ENCODE measurements around the gene TIMM22. TPM values are rescaled to one million over a fixed set of nuclear protein-coding genes. Genes with fewer than 3 reads are reported as not detected.

The TIMM22 gene
- total and polyA plus RNA-seq, 8 donors: 0.29 to 22.6 (median 8.7) TPM

GRCh38 chr17:1010086-1010450 lies 13.1 kb downstream of the TIMM22 start:
- H3K4me3 ChIP-seq: no peak overlapping the region
- H3K9me3 ChIP-seq: no peaks in the 10 kb centered on the region
- H3K27me3 ChIP-seq: no peaks in the 10 kb centered on the region
- intact Hi-C loops (cut with DNase I; ENCODE audit: low total_unique reads): no loop called here
- TF ChIP-seq POLR2A (IDR thresholded peaks at IDR 0.05): no peak
- TF ChIP-seq EP300 (IDR thresholded peaks at IDR 0.05): no peak
- TF ChIP-seq CTCF (IDR thresholded peaks at IDR 0.05): no peak
- no peak for TF ChIP-seq POLR2AphosphoS5 (IDR thresholded peaks at IDR 0.05)
- WGBS, 5 donors: 86 to 88% (median 87%) methylated on average over 6 to 10 of the region's 10 CpGs; no CpG with 5 or more reads in 1 of the 5 donors
- H3K4me1 ChIP-seq: peaks cover 15 to 46% (median 34%) of the 10 kb centered on the region in 4 donors
- H3K27ac ChIP-seq: peak overlapping the region in 3 of 5 donors; percentile 35 to 79 (median 46)
- peaks cover 41 to 86% (median 79%) of the 10 kb centered on the region in 4 donors for H3K36me3 ChIP-seq
- DNase-seq: no peak

DNA sequence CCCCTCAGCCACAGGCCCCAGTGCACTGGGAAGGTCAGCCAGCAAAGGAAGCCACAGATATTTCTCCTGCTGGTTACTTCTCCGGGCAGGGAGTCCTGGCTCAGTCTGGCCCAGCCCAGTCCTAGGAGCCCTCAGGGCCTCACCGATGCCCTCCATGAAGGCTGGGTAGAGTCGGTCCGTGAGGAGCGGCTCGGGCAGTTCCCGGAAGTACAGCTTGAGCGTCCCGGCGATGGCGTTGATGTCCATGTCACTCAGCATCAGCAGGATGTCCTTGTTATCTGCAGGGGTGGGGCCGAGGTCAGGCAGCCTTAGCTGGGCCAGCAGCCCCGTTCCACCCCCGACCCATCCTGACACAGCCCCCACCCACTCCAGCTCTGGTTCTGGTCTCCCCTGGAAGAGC lies 13.7 kb downstream of the TIMM22 start:
- 82 to 88% (median 86%) methylated on average over 6 to 14 of the region's 14 CpGs for WGBS, 5 donors
- Histone ChIP-seq H3K9me3 (no peaks in the 10 kb centered on the region), H3K4me1 (peaks cover 10 to 41% (median 29%) of the 10 kb centered on the region in 4 donors), H3K27ac (peak overlapping the region in 1 of 5 donors; percentile 79), H3K36me3 (peaks cover 41 to 84% (median 75%) of the 10 kb centered on the region in 4 donors), H3K27me3 (no peaks in the 10 kb centered on the region), H3K4me3 (no peak overlapping the region)
- intact Hi-C loops (cut with DNase I; ENCODE audit: low total_unique reads): no loop called here
- TF ChIP-seq EP300 (IDR thresholded peaks at IDR 0.05): no peak
- no peak for TF ChIP-seq POLR2AphosphoS5 (IDR thresholded peaks at IDR 0.05)
- TF ChIP-seq POLR2A (IDR thresholded peaks at IDR 0.05): no peak
- no peak for TF ChIP-seq CTCF (IDR thresholded peaks at IDR 0.05)
- no peak for DNase-seq

DNA sequence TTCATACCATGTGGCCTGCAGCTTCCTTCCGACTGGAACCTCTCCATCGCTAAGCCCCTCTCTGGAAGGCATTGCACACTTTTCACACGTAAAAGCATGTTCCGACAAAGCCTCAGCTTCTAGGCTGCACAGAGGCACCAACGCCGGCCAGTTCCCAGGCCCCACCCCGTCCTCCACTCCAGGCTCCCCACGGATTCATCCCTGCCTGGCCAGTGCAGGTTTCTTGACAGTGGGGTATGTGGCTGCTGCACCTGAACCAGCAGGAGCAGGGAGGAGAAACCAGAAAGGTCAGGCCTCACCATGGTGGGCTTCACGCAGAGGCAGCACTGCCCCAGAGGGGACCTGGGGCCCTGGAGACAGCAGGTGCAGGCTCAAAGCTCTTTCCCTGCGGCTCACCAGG lies 14.2 kb downstream of the TIMM22 start:
- H3K36me3 ChIP-seq: peaks cover 41 to 79% (median 72%) of the 10 kb centered on the region in 4 donors
- no peaks in the 10 kb centered on the region for H3K27me3 ChIP-seq
- no peak overlapping the region for H3K4me3 ChIP-seq
- DNase-seq: no peak
- intact Hi-C loops (cut with DNase I; ENCODE audit: low total_unique reads): no loop called here
- no peaks in the 10 kb centered on the region for H3K9me3 ChIP-seq
- TF ChIP-seq POLR2A (IDR thresholded peaks at IDR 0.05): no peak
- TF ChIP-seq POLR2AphosphoS5 (IDR thresholded peaks at IDR 0.05): no peak
- TF ChIP-seq EP300 (IDR thresholded peaks at IDR 0.05): no peak
- no peak for TF ChIP-seq CTCF (IDR thresholded peaks at IDR 0.05)
- H3K27ac ChIP-seq: no peak overlapping the region
- peaks cover 4 to 35% (median 24%) of the 10 kb centered on the region in 4 donors for H3K4me1 ChIP-seq
- 72 to 92% (median 84%) methylated on average over 10 of the region's 10 CpGs for WGBS, 5 donors

- peaks cover 41 to 79% (median 70%) of the 10 kb centered on the region in 4 donors for H3K36me3 ChIP-seq
- no peaks in the 10 kb centered on the region for H3K9me3 ChIP-seq
- H3K4me3 ChIP-seq: no peak overlapping the region
- no peak for TF ChIP-seq CTCF (IDR thresholded peaks at IDR 0.05)
- TF ChIP-seq POLR2A (IDR thresholded peaks at IDR 0.05): no peak
- TF ChIP-seq EP300 (IDR thresholded peaks at IDR 0.05): no peak
- TF ChIP-seq POLR2AphosphoS5 (IDR thresholded peaks at IDR 0.05): no peak
- DNase-seq: no peak
- peaks cover 0 to 29% (median 17%) of the 10 kb centered on the region in 4 donors for H3K4me1 ChIP-seq
- intact Hi-C loops (cut with DNase I; ENCODE audit: low total_unique reads): no loop called here
- peak overlapping the region in 2 of 5 donors; percentile 1 to 31 for H3K27ac ChIP-seq
- WGBS, 5 donors: 89 to 91% (median 89%) methylated on average over 39 to 57 of the region's 57 CpGs
- no peaks in the 10 kb centered on the region for H3K27me3 ChIP-seq
Observed at GRCh38 chr17:1011760-1012735, 15.1 kb downstream of the TIMM22 start.

Data from stomach (tissue), 9 donors.